GM21515 (cell line): Measurements from ENCODE around the gene PLD6.
"Not testable (repeated sequence)": the region's sequence is repeated elsewhere in the genome, so short reads cannot be mapped to it uniquely, and the experiment has no call there.

Experiments used
- ATAC-seq: cut with Tn5 transposase; IDR thresholded peaks from one replicate; pipeline ENCODE4 v1.9.1; 2021; ENCODE audit not compliant: unreplicated experiment

Gene PLD6

DNA sequence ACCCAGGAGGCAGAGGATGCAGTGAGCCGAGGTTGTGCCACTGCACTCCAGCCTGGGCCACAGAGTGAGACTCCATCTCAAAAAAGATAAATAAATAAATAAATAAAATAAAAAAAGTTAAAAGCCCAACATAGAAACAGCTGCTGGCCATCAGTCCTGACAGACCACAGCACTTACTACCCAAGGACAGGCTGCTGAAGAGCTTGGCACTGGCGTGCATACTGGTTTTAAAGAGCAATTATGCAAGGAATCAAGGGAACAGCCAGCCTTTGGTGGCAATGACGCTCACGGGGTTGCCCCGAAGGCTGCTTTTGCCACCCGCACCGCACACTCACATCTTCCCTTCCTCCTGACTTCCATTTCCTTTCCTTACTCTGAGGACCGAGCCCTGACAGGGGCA lies 4.2 kb downstream of the PLD6 start:
- no peak for ATAC-seq

DNA sequence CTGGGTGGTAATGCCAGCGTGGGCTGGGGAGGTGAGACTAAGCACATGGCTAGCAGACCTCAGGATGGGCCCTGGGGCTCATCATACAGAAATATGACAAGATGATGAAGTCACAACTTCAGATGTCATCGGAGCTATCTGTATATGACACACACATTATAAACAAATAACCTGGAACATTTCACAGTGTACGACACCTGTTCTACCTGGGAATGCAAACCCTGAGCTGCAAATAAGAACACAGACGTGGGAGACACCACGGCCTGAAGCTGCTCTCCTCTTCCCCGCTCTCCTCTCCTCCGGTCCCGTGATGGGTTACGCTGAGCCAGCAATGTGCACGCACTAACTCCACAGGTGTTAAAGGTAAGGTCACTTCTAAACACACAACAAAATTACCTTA lies 4.9 kb downstream of the PLD6 start:
- ATAC-seq = no peak

DNA sequence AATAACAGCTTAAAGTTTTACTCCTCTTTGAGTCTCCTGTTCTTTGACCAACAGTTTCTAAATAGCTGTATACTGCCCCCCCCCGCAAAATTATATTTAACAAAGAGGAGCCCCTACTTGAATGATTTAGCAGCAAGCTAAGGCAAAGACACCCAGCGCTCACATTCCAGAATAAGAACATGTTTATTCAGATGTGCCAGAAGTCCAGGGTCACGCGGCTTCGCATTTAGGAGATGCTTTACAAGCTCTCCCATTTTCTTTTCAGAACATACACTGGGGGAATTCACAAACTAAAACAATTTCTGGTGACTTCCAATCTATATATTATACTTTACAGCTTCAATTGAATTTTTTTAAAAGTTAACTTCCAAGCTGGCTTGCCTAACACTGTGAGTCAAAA lies 5.3 kb downstream of the PLD6 start:
- ATAC-seq = no peak

DNA sequence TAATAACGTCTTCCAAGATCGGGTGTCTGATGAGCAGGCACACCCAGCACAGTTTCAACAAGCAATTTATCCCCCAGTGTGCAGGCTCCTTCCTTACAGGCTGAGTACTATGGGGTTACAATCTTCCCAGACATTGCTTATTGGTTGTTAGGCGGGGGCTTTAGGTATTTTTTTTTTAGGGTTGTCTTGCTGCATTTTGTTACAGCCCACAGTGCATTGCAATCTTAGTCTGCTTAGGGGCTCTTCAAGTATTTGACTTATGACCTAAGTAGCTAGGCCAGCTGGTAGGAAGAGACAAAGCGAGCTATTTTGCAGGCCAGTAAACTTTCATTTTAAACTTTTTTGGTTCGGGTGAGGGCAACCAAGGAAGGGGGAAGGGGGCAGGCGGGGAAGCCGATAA lies 5.8 kb downstream of the PLD6 start:
- no peak for ATAC-seq

DNA sequence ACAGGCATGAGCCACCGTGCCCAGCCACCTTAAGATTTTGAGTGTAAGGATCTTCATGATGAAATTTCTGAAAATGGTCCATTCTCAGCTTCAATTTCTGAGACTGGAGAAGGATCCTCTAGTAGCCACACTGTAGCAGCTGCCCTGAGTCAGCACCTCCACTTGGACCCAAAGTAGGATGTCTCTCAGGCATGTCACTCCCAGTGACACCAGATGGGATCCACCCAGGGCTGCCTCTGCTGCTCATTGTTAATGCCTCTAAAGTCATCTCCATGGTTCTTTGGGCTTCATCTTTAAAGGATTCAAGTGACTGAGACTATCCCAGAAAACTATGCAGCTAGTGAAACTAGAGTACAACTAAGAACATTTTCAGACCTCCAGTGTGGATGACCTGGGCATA lies 7.9 kb downstream of the PLD6 start:
- ATAC-seq = no peak

DNA sequence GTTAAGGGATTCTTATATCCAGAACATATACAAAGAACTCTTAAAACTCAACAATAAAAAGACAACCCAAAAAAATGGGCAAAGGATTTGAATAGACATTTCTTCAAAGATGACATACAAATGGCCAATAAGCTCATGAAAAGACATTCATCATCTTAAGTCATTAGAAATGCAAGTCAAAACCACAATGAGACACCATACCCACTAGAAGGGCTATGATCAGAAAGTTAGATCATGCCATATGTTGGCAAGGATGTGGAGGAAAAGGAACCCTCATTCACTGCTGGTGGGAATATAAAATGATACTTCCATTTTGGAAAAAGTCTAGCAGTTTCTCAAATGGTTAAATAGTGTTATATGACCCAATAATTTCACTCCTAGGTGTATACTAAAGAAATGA lies 9.4 kb downstream of the PLD6 start:
- no peak for ATAC-seq

DNA sequence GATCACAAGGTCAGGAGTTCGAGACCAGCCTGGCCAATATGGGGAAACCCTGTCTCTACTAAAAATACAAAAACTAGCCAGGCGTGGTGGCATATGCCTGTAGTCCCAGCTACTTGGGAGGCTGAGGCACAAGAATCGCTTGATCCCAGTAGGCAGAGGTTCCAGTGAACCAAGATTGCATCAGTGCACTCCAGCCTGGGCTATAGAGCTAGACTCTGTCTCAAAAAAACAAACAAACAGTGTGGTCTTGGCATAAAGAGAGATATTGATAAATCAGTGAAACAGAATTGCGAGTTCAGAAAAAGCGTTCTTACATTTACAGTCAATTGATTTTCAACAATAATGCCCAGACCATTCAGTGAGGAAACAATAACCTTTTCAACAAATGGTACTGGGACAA lies 10.7 kb downstream of the PLD6 start:
- not testable (repeated sequence) for ATAC-seq

DNA sequence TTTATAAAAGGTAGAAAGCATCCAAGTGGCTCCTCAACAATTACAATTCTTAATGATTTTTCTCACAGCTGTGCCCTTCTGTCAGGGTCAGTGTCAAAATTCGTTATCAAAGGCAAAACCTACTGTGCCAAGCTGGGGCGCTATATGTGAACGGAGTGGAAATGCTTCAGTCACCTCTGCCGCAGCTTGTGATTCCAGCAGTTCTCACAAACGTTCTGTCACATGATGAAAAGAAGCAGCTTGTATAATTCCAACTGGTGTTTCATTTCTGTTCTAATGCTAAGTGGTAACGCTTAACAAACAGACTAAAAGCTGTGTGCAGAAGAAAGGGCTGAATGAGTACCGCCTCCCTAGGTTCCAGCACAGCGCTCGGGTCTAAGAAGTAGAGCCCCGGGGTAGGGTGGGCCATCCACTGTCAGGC lies 14.2 kb downstream of the PLD6 start:
- no peak for ATAC-seq

DNA sequence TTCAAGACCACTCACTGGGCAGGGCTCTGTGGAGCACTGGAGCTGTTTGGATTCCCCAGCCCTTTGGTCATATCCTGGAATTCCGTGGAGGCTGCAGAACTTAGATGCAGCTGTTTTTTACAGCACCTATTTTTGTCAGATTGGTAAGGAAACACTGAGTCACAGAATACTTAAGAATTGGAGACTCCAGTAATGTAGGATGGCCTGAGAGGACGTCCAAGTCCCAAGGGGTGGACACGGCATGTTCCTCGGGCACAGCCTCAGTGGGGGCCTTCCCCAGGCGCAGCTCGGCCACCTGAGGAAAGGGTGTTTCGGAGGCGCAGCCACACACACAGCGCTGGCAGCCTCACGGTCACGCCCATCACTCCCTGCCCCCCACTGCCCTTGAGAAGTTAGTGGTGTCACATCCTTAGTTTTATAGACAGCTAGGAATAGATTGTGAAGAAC lies 14.8 kb downstream of the PLD6 start:
- ATAC-seq = no peak

DNA sequence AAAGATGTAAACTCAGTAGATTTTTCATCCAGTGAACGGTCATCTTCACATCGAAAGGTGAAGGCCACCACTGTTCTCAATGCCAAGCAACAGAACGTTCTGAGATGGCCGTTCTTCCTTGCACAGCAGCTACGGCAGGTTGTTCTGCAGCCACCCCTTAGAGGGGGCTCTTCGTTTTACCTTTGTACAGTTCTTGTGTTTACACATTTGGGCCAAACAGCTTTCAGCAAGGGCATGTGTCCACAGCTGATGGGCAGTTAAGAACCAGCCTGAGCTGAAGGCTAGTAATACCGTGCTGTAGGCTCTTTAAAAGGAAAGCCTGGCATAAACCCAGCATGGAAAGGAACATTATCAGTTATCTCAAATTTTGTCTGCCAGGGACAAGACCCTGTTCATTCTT lies 15.9 kb downstream of the PLD6 start:
- no peak for ATAC-seq

DNA sequence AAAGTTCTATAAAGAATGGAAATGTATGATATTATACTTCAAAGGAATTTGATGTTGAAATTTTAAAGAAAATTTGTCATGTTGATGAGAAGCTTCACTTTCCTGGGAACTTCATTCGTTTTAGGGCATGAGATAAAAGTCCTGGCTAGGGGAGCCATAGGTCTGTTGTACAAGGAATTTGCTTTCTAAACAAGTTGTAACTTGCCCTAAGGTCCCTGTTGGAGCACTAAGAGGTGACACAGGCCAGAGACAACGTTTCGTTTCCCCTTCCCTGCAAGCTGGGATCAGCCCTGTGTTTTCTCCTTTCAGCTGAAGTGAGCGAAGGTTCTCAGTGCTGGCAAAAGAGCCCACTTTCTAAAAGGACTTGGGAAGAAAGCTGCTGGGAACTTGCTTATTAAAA lies 16.6 kb downstream of the PLD6 start:
- no peak for ATAC-seq

DNA sequence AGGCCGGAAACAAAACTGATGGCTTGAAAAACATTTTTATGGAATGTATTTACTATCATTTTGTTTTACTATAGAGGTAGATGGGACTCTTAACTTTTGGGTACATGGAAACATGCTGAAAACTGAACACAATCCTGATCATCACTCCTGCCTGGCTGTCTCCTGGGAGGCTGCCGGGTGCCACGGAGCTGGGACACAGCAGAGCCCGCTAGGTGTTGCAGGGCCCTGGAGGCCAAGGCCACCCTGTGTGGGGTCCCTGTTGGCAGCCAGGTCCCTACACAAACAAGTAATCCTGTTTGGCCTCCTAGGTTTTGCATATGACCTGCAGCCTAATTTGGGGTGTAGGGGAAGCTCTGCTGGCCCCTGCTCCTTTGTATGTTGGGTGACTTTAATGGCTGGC lies 17.5 kb downstream of the PLD6 start:
- ATAC-seq = no peak

DNA sequence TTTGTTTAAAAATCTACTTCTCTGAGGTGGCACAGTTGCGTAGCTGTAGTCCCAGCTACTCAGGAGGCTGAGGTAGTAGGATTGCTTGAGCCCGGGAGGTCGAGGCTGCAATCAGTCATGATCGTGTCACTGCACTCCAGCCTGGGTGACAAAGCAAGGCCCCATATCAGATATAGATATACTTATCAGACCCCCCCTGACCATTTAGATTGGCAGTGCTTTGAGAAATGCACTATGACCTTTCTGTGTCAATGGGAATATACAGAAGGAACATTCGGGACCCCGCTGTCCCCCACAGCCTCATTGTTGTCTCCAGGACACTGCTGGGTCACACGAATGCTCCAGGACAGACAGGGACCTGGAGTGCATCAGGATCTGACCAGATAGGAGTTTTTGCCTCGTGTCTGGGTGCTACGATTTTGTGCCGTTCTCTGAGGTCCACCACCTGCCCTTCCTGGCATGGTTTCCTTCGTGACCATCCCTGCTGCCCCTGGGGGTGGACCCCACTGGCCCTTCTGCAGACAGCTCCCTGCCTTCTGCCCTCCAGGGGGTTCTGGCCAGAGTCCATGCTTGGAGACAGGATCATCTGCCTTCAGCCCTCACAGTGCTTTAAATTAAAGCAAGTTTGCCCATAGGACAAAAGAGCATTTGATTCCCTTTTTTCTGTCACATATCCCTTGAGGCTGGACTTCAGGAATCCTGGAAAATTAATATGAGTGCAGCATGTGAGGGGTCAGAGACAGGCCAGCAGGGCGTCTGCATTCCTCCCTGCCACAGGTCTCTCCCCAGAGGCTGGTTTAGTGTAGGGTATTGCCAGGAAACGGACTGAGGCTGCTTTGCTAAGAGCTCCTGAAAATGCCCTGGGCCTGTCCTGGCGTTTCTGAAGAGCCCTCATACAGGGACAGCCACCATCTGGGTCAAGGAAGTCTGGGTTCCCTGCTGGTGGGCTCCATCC lies 19.3 kb downstream of the PLD6 start:
- ATAC-seq = no peak

DNA sequence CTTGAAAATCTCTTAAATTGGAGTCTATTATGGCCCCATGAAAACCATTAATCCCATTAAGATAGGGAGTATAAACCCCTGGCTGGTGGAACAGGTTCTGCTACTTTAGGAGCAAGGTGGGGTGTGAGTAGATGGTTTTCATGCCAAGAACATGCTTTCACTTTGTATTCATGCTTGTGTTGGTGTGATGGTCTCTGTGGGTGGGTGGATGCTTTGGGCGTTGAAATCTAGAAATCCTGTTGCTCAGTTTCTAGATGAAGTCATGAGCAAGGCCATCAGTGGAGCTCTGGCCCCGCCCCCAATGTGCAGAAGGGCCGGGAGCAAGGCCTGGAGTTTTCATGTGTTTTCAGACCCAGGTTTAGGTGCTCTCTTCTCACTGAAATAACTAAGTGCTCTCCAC lies 20.1 kb downstream of the PLD6 start:
- no peak for ATAC-seq

DNA sequence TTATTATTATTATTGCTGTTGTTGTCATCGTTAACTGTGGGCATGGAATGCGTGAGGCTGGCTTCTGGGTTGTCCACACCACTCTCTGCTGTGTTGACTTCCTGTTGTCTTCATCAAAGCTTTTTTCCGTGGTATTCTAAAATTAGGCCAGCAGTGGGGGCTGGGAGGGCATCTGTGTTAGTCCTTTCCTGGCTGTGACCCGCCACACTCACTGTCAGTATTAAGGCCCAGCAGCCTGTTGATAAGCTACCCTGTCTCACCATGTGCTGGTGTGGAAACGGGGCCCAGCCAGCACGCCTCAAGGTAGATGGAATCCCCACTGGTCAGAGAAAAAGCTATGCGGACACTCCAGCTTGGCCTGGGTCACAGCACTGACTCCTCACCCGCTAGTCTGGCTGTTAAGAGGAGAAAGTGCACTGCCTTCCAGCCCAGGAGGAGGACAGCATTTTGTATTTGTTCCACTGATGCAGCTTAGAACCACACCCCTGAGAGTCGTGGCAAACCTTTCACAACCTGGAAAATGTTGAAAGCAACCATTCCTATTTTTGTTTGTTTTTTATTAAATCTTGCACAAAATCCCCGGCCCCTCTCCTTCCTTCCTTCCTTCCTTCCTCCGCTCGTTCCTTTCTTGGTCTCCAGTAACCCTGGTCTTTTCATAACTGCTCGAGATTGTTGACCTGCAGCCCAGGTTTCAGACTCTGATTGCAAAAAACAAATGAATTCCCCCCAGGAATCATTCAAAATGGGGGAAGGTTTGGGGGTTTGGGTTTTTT lies 21.0 kb downstream of the PLD6 start:
- not testable (repeated sequence) for ATAC-seq

DNA sequence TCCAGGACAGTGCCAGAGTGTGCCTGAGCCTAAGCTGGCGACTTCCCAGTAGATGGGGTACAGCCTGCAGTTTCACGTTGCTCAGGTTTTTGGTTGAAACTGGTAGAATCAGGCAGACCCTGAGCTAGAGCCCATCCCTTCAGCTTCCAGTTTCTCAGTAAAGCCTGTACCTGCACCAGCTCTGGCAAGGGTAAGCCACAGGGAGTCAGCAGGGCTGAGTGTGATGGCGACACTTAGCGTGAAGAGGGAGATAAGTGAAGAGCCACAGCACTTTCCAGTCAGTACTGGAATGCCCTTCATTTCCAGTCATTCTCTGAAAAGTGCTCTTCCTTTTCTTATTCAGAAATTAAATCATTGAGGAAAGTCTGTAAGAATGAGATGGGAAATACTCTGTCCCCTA lies 22.4 kb downstream of the PLD6 start:
- no peak for ATAC-seq

DNA sequence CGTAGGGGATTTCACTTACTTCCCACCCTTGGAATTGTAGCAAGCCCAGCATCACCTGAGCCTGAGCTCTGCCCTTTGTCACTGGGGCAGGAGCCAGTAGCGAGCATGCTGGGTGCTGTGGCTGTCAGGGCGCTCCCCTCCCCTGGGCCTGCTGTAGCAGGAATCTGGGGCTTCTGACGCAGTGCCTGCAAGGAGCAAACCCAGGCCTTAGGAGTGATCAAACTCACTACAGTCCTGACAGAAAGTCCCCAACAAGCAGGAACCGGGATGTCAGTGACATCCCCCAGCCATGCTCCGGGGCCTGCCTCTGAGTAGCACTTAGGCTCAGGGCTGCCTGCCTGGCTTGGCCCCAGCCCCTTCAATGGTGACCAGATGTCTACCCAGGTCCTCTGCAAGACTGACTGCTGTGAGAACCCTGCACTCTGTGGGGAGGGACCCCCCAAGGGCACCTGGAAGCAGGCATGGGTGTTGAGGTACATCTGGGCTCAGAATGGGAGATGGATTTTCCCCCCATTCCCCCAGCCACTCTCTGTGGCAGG lies 23.5 kb downstream of the PLD6 start:
- ATAC-seq = no peak

DNA sequence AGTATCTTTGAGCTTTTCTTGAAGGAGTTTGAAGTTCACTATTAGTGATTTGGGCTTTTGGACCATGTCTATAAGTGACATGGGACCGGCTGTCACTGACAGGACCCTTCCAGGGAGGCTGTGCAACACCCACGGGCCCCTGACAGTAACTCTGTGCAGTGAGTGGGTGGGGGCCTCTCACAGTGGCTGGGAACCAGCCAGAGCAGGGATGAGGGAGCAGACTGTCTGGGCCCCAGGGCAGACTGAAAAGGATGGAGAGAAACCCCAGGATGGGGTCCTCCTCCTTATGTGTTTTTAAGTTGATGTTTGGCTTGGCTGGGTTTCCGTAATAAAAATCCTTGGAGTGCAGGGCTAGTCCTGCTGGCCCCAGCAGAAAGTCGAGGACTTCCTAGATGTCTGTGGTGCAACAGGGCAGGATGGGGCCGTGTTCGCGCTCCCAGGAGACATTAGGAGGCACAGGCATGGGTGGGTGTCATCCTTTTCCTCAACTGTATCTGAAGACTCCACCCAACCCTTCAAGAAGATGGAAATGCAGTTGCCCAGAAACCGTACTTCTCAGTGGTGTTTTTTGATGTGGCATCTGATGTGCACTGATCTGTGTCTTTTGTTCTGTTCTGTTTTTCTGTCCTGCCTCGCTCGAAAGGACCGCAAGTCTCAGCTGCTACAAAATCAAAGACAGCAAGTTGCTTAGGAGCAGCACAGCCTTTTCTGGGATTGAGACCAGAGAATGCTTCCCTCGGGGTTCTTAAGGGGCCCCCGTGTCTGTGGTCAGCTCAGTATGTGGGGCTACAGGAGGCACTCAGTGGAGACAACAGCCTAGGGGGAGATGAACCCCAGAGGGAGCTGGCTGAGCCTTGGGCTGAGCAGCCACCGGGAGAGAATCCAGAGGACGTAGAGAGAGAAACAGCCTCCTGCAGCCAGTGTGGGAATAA lies 24.2 kb downstream of the PLD6 start:
- no peak for ATAC-seq

DNA sequence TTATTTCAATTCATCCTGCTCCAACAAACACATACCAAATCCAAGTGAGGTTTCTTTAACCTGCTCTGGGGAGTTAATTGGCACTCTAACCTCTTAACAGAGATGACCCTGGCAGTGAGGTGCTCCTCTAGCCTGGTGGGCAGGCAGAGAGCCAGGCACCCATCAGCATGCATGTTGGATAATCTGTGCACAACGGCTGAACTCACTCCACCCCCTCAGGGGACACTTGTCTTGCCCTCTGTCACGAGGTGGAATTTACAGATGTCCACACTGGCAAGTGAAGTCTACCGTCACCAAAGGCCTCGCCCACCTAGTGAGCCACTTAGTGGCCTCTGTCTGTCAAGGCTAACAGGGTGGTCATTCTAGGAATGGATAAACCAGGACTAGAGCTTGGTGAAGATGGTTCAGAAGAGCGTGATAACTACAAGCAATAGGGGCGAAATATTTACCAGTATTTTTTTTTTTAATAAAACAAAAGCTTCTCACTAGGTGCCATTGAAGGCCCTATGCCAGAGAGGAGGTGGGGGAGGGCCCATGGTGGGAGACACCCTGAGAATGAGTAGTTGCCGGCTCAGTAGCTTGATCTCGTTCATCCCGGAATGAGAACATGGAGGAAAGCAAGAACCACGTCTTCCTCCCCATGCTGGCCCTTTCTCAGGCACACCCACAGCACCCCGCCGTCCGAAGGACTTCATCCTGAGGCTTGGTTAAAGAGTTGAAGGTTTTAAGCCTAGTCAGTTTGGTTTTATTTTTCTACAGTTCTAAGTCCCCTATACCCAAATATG lies 25.2 kb downstream of the PLD6 start:
- ATAC-seq = no peak

DNA sequence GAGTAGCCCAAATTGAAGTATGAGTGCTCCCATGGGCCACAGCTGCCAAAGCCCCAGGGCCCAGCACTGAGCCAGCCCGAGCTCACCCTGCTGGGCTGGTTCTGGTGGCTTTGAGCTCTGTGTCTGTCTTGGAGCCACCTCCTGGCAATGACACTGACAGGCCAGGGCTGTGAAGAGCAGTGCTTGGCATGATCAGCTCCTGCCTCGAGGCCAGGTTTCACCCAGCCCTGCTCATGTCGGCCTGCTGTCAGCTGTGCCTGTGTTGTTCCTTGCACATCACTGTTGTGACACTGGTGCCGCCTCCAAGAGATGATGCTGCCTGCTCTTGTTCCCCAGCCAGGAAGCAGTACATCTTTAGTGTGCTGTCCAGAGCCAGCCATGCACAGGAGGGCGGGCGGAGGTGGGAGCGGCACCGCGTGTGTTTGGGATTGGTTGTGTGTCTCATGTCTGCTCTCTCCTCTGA lies 26.0 kb downstream of the PLD6 start:
- no peak for ATAC-seq
